K562 treated with DMSO at 1 percent for 24 hours (cell line): ENCODE data around the gene PLEKHS1. TPM values are rescaled to one million over a fixed set of nuclear protein-coding genes. Genes with fewer than 3 reads are reported as not detected.

Experiments used
- total RNA-seq: library from RNA; unstranded; fragments of 300-600 nt; gene quantifications from 2 replicates; pipeline ENCODE4 v1.2.3, GENCODE V29; 2022; ENCODE audit warnings: low read depth; ENCODE audit not compliant: insufficient read depth

The PLEKHS1 gene
- not detected in 2 replicates for total RNA-seq

GRCh38 chr10:113751181-113751732, at the start of gene PLEKHS1:
PLEKHS1 (plus strand) TSS chr10:113751682; CDS start chr10:113755278, 3,596 bp downstream.

Other genes starting within 250 kb of the PLEKHS1 start
- 2.8 TPM in 1 of 2 replicates, not detected in the other for gene HABP2, start 198.6 kb upstream of the PLEKHS1 start, total RNA-seq
- gene NRAP, start 87.6 kb upstream of the PLEKHS1 start, total RNA-seq: not detected in 2 replicates
- gene CASP7, start 71.8 kb upstream of the PLEKHS1 start, total RNA-seq: 13.9 and 22.0 TPM in 2 replicates
- gene DCLRE1A, start 102.4 kb downstream of the PLEKHS1 start, total RNA-seq: 9.9 and 10.6 TPM in 2 replicates
- gene NHLRC2, start 103.0 kb downstream of the PLEKHS1 start, total RNA-seq: 2.2 and 2.6 TPM in 2 replicates